SJSA1 (cell line): ENCODE results near the gene CDC34. TPM values are rescaled to one million over a fixed set of nuclear protein-coding genes. Genes with fewer than 3 reads are reported as not detected.
"Not testable (repeated sequence)": the region's sequence is repeated elsewhere in the genome, so short reads cannot be mapped to it uniquely, and the experiment has no call there.

Experiments used
- DNase-seq, 2 experiments: peaks; one replicate each; pipeline ENCODE4 v3.0.0-alpha.2; 2015 to 2020; ENCODE audit warnings: low spot score in 2 of 2, low read depth in 1 of 2
- H3K27ac ChIP-seq: fragments of 250-450 bp; sonication (Bioruptor Pico); 2 replicates; pipeline ENCODE4 v1.5.1; 2020; ENCODE audit warnings: mild to moderate bottlenecking, moderate library complexity
- H3K27me3 ChIP-seq: fragments of 250-450 bp; sonication (Bioruptor Pico); replicated peaks from 2 replicates; pipeline ENCODE4 v1.5.1; 2020; ENCODE audit warnings: mild to moderate bottlenecking, moderate library complexity
- H3K36me3 ChIP-seq: fragments of 250-450 bp; sonication (Bioruptor Pico); 2 replicates; pipeline ENCODE4 v1.5.1; 2020; ENCODE audit warnings: mild to moderate bottlenecking
- H3K4me1 ChIP-seq: fragments of 250-450 bp; sonication (Bioruptor Pico); replicated peaks from 2 replicates; pipeline ENCODE4 v1.6.1; 2021; ENCODE audit warnings: mild to moderate bottlenecking
- H3K4me3 ChIP-seq: fragments of 250-450 bp; sonication (Bioruptor Pico); 2 replicates; pipeline ENCODE4 v1.5.1; 2020; ENCODE audit warnings: mild to moderate bottlenecking
- H3K9me3 ChIP-seq: fragments of 250-450 bp; sonication (Bioruptor Pico); replicated peaks from 2 replicates; pipeline ENCODE4 v1.5.1; 2020; ENCODE audit warnings: mild to moderate bottlenecking
- total RNA-seq: library from RNA; depleted of rRNA; stranded (reverse); fragments of >200 nt; shearing (Covaris generic); gene quantifications from 2 replicates; pipeline ENCODE4 v1.2.3, GENCODE V29; 2014

Gene CDC34
- total RNA-seq, 1 experiment from 2014 or later, result 62.1 TPM

GRCh38 chr19:582497-583197, 51.1 kb downstream of the CDC34 start:
- Histone ChIP-seq H3K27me3 (no peaks in the 10 kb centered on the region), H3K27ac (no peak overlapping the region), H3K4me3 (no peak overlapping the region), H3K36me3 (peaks cover 58% of the 10 kb centered on the region), H3K4me1 (peaks cover 20% of the 10 kb centered on the region), H3K9me3 (no peaks in the 10 kb centered on the region)
- no peak for DNase-seq

- no peaks in the 10 kb centered on the region for H3K9me3 ChIP-seq
- H3K27me3 ChIP-seq, result no peaks in the 10 kb centered on the region
- H3K4me1 ChIP-seq, result peaks cover 27% of the 10 kb centered on the region
- no peak overlapping the region for H3K4me3 ChIP-seq
- H3K27ac ChIP-seq, result no peak overlapping the region
- DNase-seq, result no peak
- peaks cover 50% of the 10 kb centered on the region for H3K36me3 ChIP-seq
Measured at GRCh38 chr19:583198-583967, 51.8 kb downstream of the CDC34 start.

DNA sequence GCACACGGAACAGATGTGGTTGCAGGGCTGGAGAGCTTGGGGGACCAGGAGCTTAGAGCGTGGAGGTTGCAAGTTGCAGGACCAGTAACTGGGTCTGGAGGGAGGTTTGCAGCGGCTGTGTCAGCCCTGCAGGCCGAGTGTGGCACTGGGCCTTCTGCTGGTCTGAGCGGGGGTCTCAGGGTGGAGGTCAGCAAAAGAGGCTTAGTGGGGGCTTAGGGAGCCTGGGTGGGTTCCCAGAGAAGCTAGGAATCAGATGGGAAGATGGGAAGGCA, 52.3 kb downstream of the CDC34 start:
- H3K9me3 ChIP-seq, result no peaks in the 10 kb centered on the region
- H3K27ac ChIP-seq, result no peak overlapping the region
- no peak overlapping the region for H3K4me3 ChIP-seq
- no peak for DNase-seq
- peaks cover 33% of the 10 kb centered on the region for H3K4me1 ChIP-seq
- no peaks in the 10 kb centered on the region; the same call in 1 of the 2 replicates for H3K27me3 ChIP-seq
- H3K36me3 ChIP-seq, result peaks cover 48% of the 10 kb centered on the region

- peak; percentile 57 to 68 for DNase-seq
- Histone ChIP-seq H3K27ac (no peak overlapping the region), H3K4me1 (peaks cover 38% of the 10 kb centered on the region), H3K9me3 (no peaks in the 10 kb centered on the region), H3K27me3 (peaks cover 4% of the 10 kb centered on the region), H3K4me3 (no peak overlapping the region), H3K36me3 (peaks cover 43% of the 10 kb centered on the region)
Measured at GRCh38 chr19:584240-585001, 52.9 kb downstream of the CDC34 start.

DNA sequence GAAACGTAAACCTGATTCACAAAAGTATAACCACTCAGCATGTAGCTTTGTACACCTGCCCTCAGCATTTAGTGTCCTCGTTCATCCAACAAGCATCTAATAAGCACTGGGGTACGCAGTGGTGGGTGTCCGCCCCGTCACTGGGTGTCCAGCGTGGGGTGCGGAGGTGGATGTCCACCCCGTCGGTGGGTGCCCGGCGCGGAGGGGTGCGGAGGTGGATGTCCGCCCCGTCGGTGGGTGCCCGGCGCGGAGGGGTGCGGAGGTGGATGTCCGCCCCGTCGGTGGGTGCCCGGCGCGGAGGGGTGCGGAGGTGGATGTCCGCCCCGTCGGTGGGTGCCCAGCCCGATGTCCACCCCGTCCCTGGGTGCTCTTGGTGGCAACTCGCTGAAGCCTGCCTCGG, 53.6 kb downstream of the CDC34 start:
- DNase-seq, H3K4me3 ChIP-seq, H3K9me3 ChIP-seq, H3K27me3 ChIP-seq, H3K27ac ChIP-seq: not testable (repeated sequence)
- Histone ChIP-seq H3K36me3 (peaks cover 36% of the 10 kb centered on the region), H3K4me1 (peaks cover 39% of the 10 kb centered on the region)

DNA sequence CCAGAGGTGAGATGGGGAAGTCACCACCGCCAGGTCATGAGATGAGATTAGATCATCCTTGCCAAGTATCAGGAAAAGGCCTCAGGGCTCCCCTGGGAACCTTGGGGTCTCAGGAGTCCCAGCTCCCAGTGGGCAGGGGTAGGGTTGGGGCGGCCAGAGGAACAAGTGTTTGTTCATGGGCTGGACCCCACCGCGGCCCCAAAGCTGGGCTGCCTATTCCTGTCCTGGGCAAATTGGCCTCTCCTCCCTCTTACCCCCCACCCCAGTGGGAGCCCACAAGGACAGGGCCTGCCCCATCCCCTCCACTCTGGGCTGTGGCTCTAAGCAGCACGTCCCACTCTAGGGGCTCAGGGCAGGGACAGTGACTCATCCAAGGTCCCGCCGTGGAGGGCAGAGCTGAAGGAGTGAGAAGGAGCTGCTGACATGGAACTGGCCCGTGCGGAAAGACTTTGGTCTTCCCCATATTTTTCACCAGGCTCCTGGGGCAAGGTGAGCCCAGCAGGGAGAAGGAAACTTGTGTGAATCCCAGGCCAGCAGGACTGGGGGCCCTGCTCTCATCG, 54.1 kb downstream of the CDC34 start:
- DNase-seq, result no peak
- Histone ChIP-seq H3K4me3 (no peak overlapping the region), H3K36me3 (peaks cover 32% of the 10 kb centered on the region), H3K9me3 (no peaks in the 10 kb centered on the region; the same call in 1 of the 2 replicates), H3K4me1 (peaks cover 44% of the 10 kb centered on the region), H3K27ac (no peak overlapping the region), H3K27me3 (peaks cover 9% of the 10 kb centered on the region)

DNA sequence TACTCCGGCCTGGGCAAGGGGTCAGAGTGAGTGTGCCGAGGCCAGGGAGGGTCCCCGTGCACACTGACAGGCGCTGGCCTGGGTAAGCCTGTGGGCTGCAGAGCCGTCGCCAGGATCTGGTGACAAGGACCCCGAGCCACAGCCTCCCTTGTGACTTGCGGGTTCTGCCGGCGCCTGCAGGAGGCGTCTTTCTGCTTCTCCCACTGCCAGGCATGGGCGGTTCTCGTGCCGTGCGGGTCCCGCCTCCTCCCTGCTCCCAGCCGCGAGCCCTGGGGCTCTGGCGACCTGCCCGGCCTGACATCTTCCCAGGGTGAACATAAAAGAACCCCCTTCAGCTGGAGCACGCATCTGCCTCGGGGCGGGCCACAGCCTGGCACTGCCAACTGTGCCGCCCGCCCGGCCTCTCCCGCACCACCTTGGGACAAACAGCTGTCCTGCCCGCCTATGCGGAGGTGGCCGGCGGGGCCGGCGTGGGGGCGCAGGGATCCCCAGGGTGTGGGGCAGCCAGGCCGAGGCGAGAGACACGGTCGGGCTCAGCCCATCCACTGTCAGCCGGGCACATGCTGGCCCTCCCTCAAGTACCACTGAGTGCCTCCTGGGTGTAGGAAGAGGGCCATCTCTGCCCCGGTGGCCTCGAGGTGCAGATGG, 56.7 kb downstream of the CDC34 start:
- peak; percentile 93 to 95 for DNase-seq

GRCh38 chr19:588741-589692, 57.5 kb downstream of the CDC34 start:
- DNase-seq, result no peak
- Histone ChIP-seq H3K27ac (no peak overlapping the region), H3K4me3 (no peak overlapping the region)

More for the DNA sequence above, 56.7 kb downstream of the CDC34 start:
- Histone ChIP-seq H3K9me3 (peaks cover 3% of the 10 kb centered on the region; the same call in 1 of the 2 replicates), H3K4me3 (no peak overlapping the region), H3K27me3 (peaks cover 21% of the 10 kb centered on the region), H3K4me1 (peaks cover 47% of the 10 kb centered on the region), H3K36me3 (peaks cover 14% of the 10 kb centered on the region), H3K27ac (no peak overlapping the region)

GRCh38 chr19:589693-590395, 58.3 kb downstream of the CDC34 start, which contains the start of gene HCN2:
HCN2 (plus strand) TSS chr19:589881; CDS start chr19:589946, 65 bp downstream.
- Histone ChIP-seq H3K9me3 (peaks cover 3% of the 10 kb centered on the region; the same call in 1 of the 2 replicates), H3K36me3 (no peaks in the 10 kb centered on the region; the same call in 1 of the 2 replicates), H3K27me3 (peaks cover 21% of the 10 kb centered on the region), H3K4me1 (peaks cover 47% of the 10 kb centered on the region), H3K27ac (no peak within 1 kb of the TSS), H3K4me3 (peak within 1 kb of the TSS; percentile 33)
- no peak for DNase-seq

More at GRCh38 chr19:588741-589692, 57.5 kb downstream of the CDC34 start:
- Histone ChIP-seq H3K27me3 (peaks cover 21% of the 10 kb centered on the region), H3K9me3 (peaks cover 3% of the 10 kb centered on the region; the same call in 1 of the 2 replicates), H3K36me3 (peaks cover 6% of the 10 kb centered on the region), H3K4me1 (peaks cover 47% of the 10 kb centered on the region)

DNA sequence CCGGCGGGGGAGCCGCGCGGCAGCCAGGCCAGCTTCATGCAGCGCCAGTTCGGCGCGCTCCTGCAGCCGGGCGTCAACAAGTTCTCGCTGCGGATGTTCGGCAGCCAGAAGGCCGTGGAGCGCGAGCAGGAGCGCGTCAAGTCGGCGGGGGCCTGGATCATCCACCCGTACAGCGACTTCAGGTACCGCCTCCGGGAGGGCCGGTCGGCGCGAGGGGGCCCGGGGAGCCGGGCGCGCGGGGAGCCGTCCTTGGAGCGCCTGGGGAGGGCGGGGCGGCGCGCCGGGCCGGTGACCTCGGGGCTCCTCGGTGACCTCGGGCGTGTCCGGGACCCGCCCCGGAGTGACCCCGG, 58.8 kb downstream of the CDC34 start:
- no peak for DNase-seq
- H3K27ac ChIP-seq, result no peak overlapping the region
- H3K27me3 ChIP-seq, result peaks cover 21% of the 10 kb centered on the region
- H3K4me1 ChIP-seq, result peaks cover 47% of the 10 kb centered on the region
- peaks cover 3% of the 10 kb centered on the region; the same call in 1 of the 2 replicates for H3K9me3 ChIP-seq
- no peaks in the 10 kb centered on the region for H3K36me3 ChIP-seq
- H3K4me3 ChIP-seq, result peak overlapping the region; percentile 33

DNA sequence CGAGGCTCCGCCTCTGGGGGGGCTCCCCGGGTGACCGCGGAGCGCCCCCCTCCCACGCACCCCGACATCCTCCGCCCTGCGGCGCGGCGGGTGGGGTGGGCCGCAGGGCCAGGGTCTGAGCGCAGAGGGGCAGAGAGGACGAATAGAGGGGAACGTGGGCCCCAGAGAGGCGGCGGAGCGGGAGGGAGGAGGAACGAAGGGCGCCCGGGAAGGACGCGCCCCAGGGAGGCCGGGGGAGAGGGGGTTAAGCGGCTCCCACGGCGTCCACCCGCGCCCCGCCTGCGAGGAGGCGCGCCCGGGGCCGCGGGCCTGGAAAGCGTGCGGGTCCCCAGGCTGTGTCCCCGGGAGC, 59.2 kb downstream of the CDC34 start:
- H3K36me3 ChIP-seq, result no peaks in the 10 kb centered on the region
- peaks cover 44% of the 10 kb centered on the region for H3K4me1 ChIP-seq
- peak overlapping the region; percentile 33 for H3K4me3 ChIP-seq
- no peak for DNase-seq
- H3K27me3 ChIP-seq, result peaks cover 21% of the 10 kb centered on the region
- no peak overlapping the region for H3K27ac ChIP-seq
- H3K9me3 ChIP-seq, result peaks cover 3% of the 10 kb centered on the region; the same call in 1 of the 2 replicates
